ENCODE measurements around the gene HOXB4. TPM values are rescaled to one million over a fixed set of nuclear protein-coding genes. Genes with fewer than 3 reads are reported as not detected.

The HOXB4 gene
- total RNA-seq, 1 experiment from 2014 or later = 0.04 TPM

DNA sequence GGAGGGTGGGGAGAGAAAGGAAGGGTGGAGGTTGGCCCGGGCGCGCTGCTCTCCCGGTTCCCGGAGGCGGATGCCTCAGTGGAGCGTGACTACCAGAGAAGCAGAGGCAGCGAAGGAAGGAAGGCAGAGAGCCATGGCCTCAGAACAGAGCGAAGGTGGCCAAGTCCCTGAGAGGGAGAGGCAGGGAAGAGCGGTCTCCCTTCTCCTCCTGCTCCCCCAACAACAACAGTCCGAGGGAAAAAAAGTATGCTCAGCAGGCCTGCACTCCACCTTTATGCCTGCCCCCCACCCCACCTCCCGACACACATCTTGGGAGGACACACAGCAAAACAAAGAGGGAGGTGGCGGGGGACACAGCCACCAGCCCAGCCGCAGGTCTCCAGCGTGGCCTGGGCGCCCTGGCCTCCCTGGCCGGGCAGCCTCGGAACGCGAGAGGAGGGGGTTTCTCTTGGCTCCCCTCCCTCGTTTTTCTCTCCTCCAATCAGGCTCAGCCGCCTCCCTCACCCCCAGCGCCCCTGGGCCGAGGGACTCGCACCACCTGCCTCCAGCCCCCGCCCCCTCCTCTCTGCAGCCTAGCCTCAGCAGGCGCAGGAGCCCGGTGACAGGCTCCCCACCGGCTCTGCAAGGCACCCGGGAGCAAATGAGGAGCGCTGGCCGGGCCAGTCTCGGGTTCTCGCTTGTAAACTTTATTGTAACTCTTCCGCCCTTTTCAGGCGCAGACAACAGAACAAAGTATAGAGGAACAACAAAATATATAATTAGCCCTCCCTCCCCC, 33.7 kb upstream of the HOXB4 start (continued):
- TF ChIP-seq, protein P1, sequence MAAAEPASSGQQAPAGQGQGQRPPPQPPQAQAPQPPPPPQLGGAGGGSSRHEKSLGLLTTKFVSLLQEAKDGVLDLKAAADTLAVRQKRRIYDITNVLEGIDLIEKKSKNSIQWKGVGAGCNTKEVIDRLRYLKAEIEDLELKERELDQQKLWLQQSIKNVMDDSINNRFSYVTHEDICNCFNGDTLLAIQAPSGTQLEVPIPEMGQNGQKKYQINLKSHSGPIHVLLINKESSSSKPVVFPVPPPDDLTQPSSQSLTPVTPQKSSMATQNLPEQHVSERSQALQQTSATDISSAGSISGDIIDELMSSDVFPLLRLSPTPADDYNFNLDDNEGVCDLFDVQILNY (CRISPR knock-in tag; IDR thresholded peaks at IDR 0.05) = no peak
- TF ChIP-seq ZNF121 (CRISPR knock-in tag; IDR thresholded peaks at IDR 0.05) = no peak
- TF ChIP-seq, protein P2, sequence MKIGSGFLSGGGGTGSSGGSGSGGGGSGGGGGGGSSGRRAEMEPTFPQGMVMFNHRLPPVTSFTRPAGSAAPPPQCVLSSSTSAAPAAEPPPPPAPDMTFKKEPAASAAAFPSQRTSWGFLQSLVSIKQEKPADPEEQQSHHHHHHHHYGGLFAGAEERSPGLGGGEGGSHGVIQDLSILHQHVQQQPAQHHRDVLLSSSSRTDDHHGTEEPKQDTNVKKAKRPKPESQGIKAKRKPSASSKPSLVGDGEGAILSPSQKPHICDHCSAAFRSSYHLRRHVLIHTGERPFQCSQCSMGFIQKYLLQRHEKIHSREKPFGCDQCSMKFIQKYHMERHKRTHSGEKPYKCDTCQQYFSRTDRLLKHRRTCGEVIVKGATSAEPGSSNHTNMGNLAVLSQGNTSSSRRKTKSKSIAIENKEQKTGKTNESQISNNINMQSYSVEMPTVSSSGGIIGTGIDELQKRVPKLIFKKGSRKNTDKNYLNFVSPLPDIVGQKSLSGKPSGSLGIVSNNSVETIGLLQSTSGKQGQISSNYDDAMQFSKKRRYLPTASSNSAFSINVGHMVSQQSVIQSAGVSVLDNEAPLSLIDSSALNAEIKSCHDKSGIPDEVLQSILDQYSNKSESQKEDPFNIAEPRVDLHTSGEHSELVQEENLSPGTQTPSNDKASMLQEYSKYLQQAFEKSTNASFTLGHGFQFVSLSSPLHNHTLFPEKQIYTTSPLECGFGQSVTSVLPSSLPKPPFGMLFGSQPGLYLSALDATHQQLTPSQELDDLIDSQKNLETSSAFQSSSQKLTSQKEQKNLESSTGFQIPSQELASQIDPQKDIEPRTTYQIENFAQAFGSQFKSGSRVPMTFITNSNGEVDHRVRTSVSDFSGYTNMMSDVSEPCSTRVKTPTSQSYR (CRISPR knock-in tag; IDR thresholded peaks at IDR 0.05) = no peak
- no peak for TF ChIP-seq ESRRA (CRISPR knock-in tag; IDR thresholded peaks at IDR 0.05; ENCODE audit: borderline replicate concordance)
- no peak for TF ChIP-seq SMAD4 (CRISPR knock-in tag; IDR thresholded peaks at IDR 0.05)
- no peak for TF ChIP-seq TP53 (CRISPR knock-in tag; IDR thresholded peaks at IDR 0.05)
- TF ChIP-seq, protein P3, sequence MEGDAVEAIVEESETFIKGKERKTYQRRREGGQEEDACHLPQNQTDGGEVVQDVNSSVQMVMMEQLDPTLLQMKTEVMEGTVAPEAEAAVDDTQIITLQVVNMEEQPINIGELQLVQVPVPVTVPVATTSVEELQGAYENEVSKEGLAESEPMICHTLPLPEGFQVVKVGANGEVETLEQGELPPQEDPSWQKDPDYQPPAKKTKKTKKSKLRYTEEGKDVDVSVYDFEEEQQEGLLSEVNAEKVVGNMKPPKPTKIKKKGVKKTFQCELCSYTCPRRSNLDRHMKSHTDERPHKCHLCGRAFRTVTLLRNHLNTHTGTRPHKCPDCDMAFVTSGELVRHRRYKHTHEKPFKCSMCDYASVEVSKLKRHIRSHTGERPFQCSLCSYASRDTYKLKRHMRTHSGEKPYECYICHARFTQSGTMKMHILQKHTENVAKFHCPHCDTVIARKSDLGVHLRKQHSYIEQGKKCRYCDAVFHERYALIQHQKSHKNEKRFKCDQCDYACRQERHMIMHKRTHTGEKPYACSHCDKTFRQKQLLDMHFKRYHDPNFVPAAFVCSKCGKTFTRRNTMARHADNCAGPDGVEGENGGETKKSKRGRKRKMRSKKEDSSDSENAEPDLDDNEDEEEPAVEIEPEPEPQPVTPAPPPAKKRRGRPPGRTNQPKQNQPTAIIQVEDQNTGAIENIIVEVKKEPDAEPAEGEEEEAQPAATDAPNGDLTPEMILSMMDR (IDR thresholded peaks at IDR 0.05) = no peak

DNA sequence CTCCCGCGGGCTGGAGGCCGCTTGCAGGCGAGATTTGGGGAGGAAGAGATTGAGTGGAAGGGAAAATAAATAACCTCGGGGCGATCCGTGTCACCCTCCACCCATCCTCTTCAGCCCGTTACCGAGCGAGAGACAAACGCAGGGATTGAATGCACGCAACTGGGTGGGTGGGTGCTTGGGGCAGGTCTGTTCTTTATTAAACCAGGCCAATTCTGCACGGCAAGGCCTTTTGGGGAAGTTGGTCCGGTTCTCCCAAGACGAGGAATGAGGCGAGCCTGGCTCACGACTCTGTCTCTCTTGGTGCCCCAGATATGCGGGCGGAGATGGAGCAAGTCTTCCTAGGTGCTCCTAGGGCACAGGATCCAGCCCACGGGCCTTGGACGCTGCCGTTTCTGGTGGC, 33.1 kb upstream of the HOXB4 start:
- POLR2A ChIA-PET = no interaction called here
- H3K36me3 Mint-ChIP-seq = 0 out of 2 replicates have a peak, but pooled peaks cover 5% of the 10 kb centered on the region
- H3K27me3 Mint-ChIP-seq (ENCODE audit: low read depth) = peaks cover 100% of the 10 kb centered on the region; the same call in 1 of the 2 replicates
- DNase-seq (ENCODE audit: low spot score) (no peak), ATAC-seq (no peak)
- no peak overlapping the region for H3K27ac Mint-ChIP-seq
- peak overlapping the region; percentile 61 for H3K4me3 Mint-ChIP-seq
- H3K9me3 Mint-ChIP-seq = no peaks in the 10 kb centered on the region
- CTCF ChIA-PET = no interaction called here
- H3K4me1 Mint-ChIP-seq = peaks cover 29% of the 10 kb centered on the region
- TF ChIP-seq ZNF219 (CRISPR knock-in tag; IDR thresholded peaks at IDR 0.05; ENCODE audit: borderline replicate concordance) (no peak), NR1H2 (CRISPR knock-in tag; IDR thresholded peaks at IDR 0.05) (no peak), SMAD3 (CRISPR knock-in tag; IDR thresholded peaks at IDR 0.05; ENCODE audit: borderline replicate concordance) (no peak), JUN (CRISPR knock-in tag; IDR thresholded peaks at IDR 0.05) (no peak), ZNF396 (CRISPR knock-in tag; IDR thresholded peaks at IDR 0.05; ENCODE audit: borderline replicate concordance) (no peak), ETV6 (CRISPR knock-in tag; IDR thresholded peaks at IDR 0.05) (no peak), FOXP1 (CRISPR knock-in tag; IDR thresholded peaks at IDR 0.05; ENCODE audit: borderline replicate concordance) (no peak), ZNF423 (CRISPR knock-in tag; IDR thresholded peaks at IDR 0.05) (no peak)
- TF ChIP-seq, protein P4, sequence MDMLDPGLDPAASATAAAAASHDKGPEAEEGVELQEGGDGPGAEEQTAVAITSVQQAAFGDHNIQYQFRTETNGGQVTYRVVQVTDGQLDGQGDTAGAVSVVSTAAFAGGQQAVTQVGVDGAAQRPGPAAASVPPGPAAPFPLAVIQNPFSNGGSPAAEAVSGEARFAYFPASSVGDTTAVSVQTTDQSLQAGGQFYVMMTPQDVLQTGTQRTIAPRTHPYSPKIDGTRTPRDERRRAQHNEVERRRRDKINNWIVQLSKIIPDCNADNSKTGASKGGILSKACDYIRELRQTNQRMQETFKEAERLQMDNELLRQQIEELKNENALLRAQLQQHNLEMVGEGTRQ (CRISPR knock-in tag; IDR thresholded peaks at IDR 0.05) = no peak
- TF ChIP-seq, protein P3 (IDR thresholded peaks at IDR 0.05) = no peak
- TF ChIP-seq, protein P5, sequence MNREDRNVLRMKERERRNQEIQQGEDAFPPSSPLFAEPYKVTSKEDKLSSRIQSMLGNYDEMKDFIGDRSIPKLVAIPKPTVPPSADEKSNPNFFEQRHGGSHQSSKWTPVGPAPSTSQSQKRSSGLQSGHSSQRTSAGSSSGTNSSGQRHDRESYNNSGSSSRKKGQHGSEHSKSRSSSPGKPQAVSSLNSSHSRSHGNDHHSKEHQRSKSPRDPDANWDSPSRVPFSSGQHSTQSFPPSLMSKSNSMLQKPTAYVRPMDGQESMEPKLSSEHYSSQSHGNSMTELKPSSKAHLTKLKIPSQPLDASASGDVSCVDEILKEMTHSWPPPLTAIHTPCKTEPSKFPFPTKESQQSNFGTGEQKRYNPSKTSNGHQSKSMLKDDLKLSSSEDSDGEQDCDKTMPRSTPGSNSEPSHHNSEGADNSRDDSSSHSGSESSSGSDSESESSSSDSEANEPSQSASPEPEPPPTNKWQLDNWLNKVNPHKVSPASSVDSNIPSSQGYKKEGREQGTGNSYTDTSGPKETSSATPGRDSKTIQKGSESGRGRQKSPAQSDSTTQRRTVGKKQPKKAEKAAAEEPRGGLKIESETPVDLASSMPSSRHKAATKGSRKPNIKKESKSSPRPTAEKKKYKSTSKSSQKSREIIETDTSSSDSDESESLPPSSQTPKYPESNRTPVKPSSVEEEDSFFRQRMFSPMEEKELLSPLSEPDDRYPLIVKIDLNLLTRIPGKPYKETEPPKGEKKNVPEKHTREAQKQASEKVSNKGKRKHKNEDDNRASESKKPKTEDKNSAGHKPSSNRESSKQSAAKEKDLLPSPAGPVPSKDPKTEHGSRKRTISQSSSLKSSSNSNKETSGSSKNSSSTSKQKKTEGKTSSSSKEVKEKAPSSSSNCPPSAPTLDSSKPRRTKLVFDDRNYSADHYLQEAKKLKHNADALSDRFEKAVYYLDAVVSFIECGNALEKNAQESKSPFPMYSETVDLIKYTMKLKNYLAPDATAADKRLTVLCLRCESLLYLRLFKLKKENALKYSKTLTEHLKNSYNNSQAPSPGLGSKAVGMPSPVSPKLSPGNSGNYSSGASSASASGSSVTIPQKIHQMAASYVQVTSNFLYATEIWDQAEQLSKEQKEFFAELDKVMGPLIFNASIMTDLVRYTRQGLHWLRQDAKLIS (CRISPR knock-in tag; IDR thresholded peaks at IDR 0.05; ENCODE audit: borderline replicate concordance) = no peak
- TF ChIP-seq, protein P6, sequence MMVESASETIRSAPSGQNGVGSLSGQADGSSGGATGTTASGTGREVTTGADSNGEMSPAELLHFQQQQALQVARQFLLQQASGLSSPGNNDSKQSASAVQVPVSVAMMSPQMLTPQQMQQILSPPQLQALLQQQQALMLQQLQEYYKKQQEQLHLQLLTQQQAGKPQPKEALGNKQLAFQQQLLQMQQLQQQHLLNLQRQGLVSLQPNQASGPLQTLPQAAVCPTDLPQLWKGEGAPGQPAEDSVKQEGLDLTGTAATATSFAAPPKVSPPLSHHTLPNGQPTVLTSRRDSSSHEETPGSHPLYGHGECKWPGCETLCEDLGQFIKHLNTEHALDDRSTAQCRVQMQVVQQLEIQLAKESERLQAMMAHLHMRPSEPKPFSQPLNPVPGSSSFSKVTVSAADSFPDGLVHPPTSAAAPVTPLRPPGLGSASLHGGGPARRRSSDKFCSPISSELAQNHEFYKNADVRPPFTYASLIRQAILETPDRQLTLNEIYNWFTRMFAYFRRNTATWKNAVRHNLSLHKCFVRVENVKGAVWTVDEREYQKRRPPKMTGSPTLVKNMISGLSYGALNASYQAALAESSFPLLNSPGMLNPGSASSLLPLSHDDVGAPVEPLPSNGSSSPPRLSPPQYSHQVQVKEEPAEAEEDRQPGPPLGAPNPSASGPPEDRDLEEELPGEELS (CRISPR knock-in tag; IDR thresholded peaks at IDR 0.05) = no peak
- TF ChIP-seq, protein P7, sequence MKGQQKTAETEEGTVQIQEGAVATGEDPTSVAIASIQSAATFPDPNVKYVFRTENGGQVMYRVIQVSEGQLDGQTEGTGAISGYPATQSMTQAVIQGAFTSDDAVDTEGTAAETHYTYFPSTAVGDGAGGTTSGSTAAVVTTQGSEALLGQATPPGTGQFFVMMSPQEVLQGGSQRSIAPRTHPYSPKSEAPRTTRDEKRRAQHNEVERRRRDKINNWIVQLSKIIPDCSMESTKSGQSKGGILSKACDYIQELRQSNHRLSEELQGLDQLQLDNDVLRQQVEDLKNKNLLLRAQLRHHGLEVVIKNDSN (CRISPR knock-in tag; IDR thresholded peaks at IDR 0.05) = no peak
